GM18909 (cell line): ENCODE data around the gene GSK3B.
"Not testable (repeated sequence)": the region's sequence is repeated elsewhere in the genome, so short reads cannot be mapped to it uniquely, and the experiment has no call there.

Experiments used
- ATAC-seq: cut with Tn5 transposase; IDR thresholded peaks from one replicate; pipeline ENCODE4 v1.9.1; 2021; ENCODE audit warnings: mild to moderate bottlenecking; ENCODE audit not compliant: unreplicated experiment, poor library complexity

The GSK3B gene

GRCh38 chr3:120024103-120024502 is 70.1 kb downstream of the GSK3B start:
- ATAC-seq: no peak

- no peak for ATAC-seq
Measured at GRCh38 chr3:120022729-120023128, 71.5 kb downstream of the GSK3B start.

GRCh38 chr3:120021523-120021922 is 72.7 kb downstream of the GSK3B start:
- ATAC-seq: no peak

GRCh38 chr3:120018299-120018698 is 75.9 kb downstream of the GSK3B start:
- ATAC-seq: no peak

- ATAC-seq: no peak
Measured at GRCh38 chr3:120017692-120018091, 76.6 kb downstream of the GSK3B start.

GRCh38 chr3:120013481-120013880 is 80.8 kb downstream of the GSK3B start:
- no peak for ATAC-seq

GRCh38 chr3:120005741-120006140 is 88.5 kb downstream of the GSK3B start:
- not testable (repeated sequence) for ATAC-seq

GRCh38 chr3:120004008-120004498 is 90.2 kb downstream of the GSK3B start:
- not testable (repeated sequence) for ATAC-seq

GRCh38 chr3:119998166-119998565 is 96.1 kb downstream of the GSK3B start:
- ATAC-seq: no peak

- no peak for ATAC-seq
Measured at GRCh38 chr3:119990888-119991287, 103.4 kb downstream of the GSK3B start.

- ATAC-seq: no peak
Measured at GRCh38 chr3:119989981-119990655, 104.1 kb downstream of the GSK3B start.

GRCh38 chr3:119986812-119987211 is 107.4 kb downstream of the GSK3B start:
- ATAC-seq: not testable (repeated sequence)

- no peak for ATAC-seq
Measured at GRCh38 chr3:119981386-119981785, 112.9 kb downstream of the GSK3B start.

- ATAC-seq: no peak
Measured at GRCh38 chr3:119978554-119979208, 115.6 kb downstream of the GSK3B start.

GRCh38 chr3:119977353-119977752 is 116.9 kb downstream of the GSK3B start:
- ATAC-seq: no peak

GRCh38 chr3:119976214-119976613 is 118.0 kb downstream of the GSK3B start:
- ATAC-seq: no peak

GRCh38 chr3:119974656-119975055 is 119.6 kb downstream of the GSK3B start:
- ATAC-seq: no peak

GRCh38 chr3:119973018-119973646 is 121.1 kb downstream of the GSK3B start:
- ATAC-seq: no peak

GRCh38 chr3:119969759-119970158 is 124.5 kb downstream of the GSK3B start:
- ATAC-seq: no peak

- no peak for ATAC-seq
Measured at GRCh38 chr3:119967353-119968006, 126.8 kb downstream of the GSK3B start.

GRCh38 chr3:119965692-119966091 is 128.6 kb downstream of the GSK3B start:
- no peak for ATAC-seq
